OCI-LY3 (cell line): ENCODE data around the gene PHF21B.

Source experiments
- H2AFZ ChIP-seq: fragments of 200-600, 300-600 bp; shearing (Covaris generic); 2 replicates; pipeline ENCODE4 v1.6.0; 2014; ENCODE audit warnings: antibody characterized with exemption, low read depth, low read length
- H3K27ac ChIP-seq: fragments of 200-600, 300-600 bp; sonication (generic); 2 replicates; pipeline ENCODE4 v1.5.1; 2014; ENCODE audit warnings: mild to moderate bottlenecking, low read length, moderate library complexity, mixed read lengths
- H3K27me3 ChIP-seq: fragments of 200-600, 300-600 bp; sonication (generic); 2 replicates; pipeline ENCODE4 v1.6.1; 2014; ENCODE audit warnings: low read depth, low read length, mixed read lengths
- H3K36me3 ChIP-seq: fragments of 200-600, 300-600 bp; sonication (generic); replicated peaks from 2 replicates; pipeline ENCODE3; 2014; ENCODE audit warnings: low read depth, low read length, mixed read lengths
- H3K4me1 ChIP-seq: fragments of 300-600, 200-600 bp; sonication (generic); 2 replicates; pipeline ENCODE4 v1.6.1; 2014; ENCODE audit warnings: low read length, mixed read lengths
- H3K4me2 ChIP-seq: fragments of 200-600, 300-600 bp; sonication (generic); 2 replicates; pipeline ENCODE4 v1.6.1; 2014; ENCODE audit warnings: low read length, mixed read lengths
- H3K4me3 ChIP-seq: fragments of 300-600, 200-600 bp; sonication (generic); 2 replicates; pipeline ENCODE4 v1.5.1; 2014; ENCODE audit warnings: antibody characterized with exemption, mild to moderate bottlenecking, low read length, moderate library complexity
- H3K79me2 ChIP-seq: fragments of 300-600, 200-600 bp; shearing (Covaris generic); 2 replicates; pipeline ENCODE4 v1.6.1; 2014; ENCODE audit warnings: mild to moderate bottlenecking, low read length, mixed read lengths
- H3K9ac ChIP-seq: fragments of 300-600, 200-600 bp; shearing (Covaris generic); 2 replicates; pipeline ENCODE4 v1.6.0; 2014; ENCODE audit warnings: mild to moderate bottlenecking, low read length, moderate library complexity
- H3K9me3 ChIP-seq: fragments of 200-600, 300-600 bp; shearing (Covaris generic); 2 replicates; pipeline ENCODE4 v1.6.1; 2014; ENCODE audit warnings: low read length, mixed read lengths; ENCODE audit not compliant: insufficient read depth
- H4K20me1 ChIP-seq: fragments of 200-600, 300-600 bp; sonication (generic); 2 replicates; pipeline ENCODE4 v1.6.1; 2016; ENCODE audit warnings: low read length, mixed read lengths; ENCODE audit not compliant: insufficient read depth
- EZH2phosphoT487 ChIP-seq: fragments of 200-600 bp; shearing (Covaris generic); IDR thresholded peaks from 2 replicates; pipeline ENCODE4 v1.6.1; 2018; ENCODE audit warnings: antibody characterized with exemption, mixed run types, low read depth
- TF ChIP-seq, protein P1 (sequence below): fragments of 200-600, 300-600 bp; sonication (generic); IDR thresholded peaks from 2 replicates; pipeline ENCODE4 v1.5.1; 2014; ENCODE audit warnings: antibody characterized with exemption, low read length, low read depth

PHF21B gene

DNA sequence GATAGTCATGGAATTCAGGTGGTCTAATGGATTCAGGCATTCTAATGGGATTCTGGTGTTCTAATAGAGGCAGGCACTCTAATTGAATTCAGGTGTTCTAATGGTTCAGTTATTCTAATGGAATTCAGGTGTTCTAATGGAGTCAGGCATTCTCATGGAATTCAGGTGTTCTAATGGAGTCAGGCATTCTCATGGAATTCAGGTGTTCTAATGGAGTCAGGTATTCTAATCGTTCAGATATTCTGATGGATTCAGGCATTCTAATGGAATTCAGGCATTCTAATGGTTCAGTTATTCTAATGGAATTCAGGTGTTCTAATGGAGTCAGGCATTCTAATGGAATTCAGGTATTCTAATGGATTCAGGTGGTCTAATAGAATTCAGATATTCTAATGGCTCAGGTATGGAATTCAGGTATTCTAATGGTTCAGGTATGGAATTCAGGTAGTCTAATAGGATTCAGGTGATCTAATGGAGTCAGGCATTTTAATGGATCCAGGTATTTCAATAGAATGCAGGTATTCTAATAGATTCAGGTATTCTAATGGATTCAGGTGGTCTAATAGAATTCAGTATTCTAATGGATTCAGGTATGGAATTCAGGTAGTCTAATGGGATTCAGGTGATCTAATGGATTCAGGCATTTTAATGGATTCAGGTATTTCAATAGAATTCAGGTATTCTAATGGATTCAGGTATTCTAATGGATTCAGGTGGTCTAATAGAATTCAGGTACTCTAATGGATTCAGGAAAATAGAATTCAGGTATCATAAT, 22.0 kb upstream of the PHF21B start:
- Histone ChIP-seq H4K20me1 (no peaks in the 10 kb centered on the region), H3K79me2 (no peaks in the 10 kb centered on the region), H3K36me3 (no peaks in the 10 kb centered on the region), H3K9me3 (no peaks in the 10 kb centered on the region), H3K4me1 (no peaks in the 10 kb centered on the region), H3K27me3 (peaks cover 26% of the 10 kb centered on the region), H3K27ac (no peak overlapping the region), H2AFZ (no peak overlapping the region), H3K9ac (no peak overlapping the region), H3K4me3 (no peak overlapping the region), H3K4me2 (no peak overlapping the region)
- TF ChIP-seq, protein P1, sequence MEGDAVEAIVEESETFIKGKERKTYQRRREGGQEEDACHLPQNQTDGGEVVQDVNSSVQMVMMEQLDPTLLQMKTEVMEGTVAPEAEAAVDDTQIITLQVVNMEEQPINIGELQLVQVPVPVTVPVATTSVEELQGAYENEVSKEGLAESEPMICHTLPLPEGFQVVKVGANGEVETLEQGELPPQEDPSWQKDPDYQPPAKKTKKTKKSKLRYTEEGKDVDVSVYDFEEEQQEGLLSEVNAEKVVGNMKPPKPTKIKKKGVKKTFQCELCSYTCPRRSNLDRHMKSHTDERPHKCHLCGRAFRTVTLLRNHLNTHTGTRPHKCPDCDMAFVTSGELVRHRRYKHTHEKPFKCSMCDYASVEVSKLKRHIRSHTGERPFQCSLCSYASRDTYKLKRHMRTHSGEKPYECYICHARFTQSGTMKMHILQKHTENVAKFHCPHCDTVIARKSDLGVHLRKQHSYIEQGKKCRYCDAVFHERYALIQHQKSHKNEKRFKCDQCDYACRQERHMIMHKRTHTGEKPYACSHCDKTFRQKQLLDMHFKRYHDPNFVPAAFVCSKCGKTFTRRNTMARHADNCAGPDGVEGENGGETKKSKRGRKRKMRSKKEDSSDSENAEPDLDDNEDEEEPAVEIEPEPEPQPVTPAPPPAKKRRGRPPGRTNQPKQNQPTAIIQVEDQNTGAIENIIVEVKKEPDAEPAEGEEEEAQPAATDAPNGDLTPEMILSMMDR = no peak
- no peak for TF ChIP-seq EZH2phosphoT487

DNA sequence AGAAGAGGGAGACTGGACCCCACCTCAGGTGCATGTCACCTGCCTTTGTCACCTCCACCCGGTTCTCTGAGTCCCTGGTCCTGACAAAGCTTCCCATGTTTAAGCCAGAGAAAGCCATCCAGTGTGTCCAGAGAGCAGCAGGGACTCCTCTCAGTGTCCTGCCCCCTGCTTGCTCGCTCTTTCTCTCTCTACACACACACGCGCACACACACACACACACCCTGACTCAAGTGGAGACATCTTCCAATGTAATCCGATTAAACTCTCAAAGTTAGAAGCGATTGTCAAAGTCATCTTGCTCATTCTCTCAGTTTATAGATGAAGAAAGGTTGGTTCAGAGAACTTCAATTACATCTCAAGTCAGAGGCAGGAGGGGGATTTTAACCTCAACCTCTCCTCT, 19.7 kb upstream of the PHF21B start:
- H3K27ac ChIP-seq = no peak overlapping the region
- H3K4me2 ChIP-seq = no peak overlapping the region
- no peak overlapping the region for H3K9ac ChIP-seq
- no peak overlapping the region for H2AFZ ChIP-seq
- H3K4me1 ChIP-seq = no peaks in the 10 kb centered on the region
- H3K9me3 ChIP-seq = no peaks in the 10 kb centered on the region
- H3K4me3 ChIP-seq = no peak overlapping the region
- H3K79me2 ChIP-seq = no peaks in the 10 kb centered on the region
- H3K36me3 ChIP-seq = no peaks in the 10 kb centered on the region
- no peaks in the 10 kb centered on the region for H4K20me1 ChIP-seq
- H3K27me3 ChIP-seq = peaks cover 26% of the 10 kb centered on the region
- TF ChIP-seq, protein P1 = no peak
- no peak for TF ChIP-seq EZH2phosphoT487

DNA sequence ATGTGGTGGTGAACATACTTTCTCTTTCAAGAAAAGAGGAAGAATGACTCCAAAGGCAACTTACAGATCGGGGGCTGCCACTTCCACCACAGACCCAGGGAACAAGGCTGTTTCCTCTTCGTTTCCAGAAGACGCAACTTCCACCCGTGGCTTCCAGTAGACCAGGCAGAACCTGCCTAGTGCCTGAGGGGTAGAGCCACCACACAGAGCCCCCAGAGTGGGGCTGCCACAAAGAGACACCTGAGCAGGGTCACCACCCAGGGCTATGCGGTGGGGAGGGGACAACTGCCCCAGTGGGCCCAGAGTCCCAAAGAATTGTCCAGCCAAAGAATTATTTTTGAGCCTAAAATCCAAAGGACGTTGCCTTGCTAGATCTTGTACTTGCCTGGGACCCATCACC, 16.7 kb upstream of the PHF21B start:
- no peaks in the 10 kb centered on the region for H4K20me1 ChIP-seq
- H3K4me2 ChIP-seq = no peak overlapping the region
- no peaks in the 10 kb centered on the region for H3K36me3 ChIP-seq
- TF ChIP-seq, protein P1 = no peak
- no peaks in the 10 kb centered on the region for H3K79me2 ChIP-seq
- no peak overlapping the region for H3K4me3 ChIP-seq
- no peaks in the 10 kb centered on the region for H3K9me3 ChIP-seq
- H3K27ac ChIP-seq = no peak overlapping the region
- H3K4me1 ChIP-seq = no peaks in the 10 kb centered on the region
- H2AFZ ChIP-seq = no peak overlapping the region
- H3K27me3 ChIP-seq = peaks cover 30% of the 10 kb centered on the region
- H3K9ac ChIP-seq = no peak overlapping the region

DNA sequence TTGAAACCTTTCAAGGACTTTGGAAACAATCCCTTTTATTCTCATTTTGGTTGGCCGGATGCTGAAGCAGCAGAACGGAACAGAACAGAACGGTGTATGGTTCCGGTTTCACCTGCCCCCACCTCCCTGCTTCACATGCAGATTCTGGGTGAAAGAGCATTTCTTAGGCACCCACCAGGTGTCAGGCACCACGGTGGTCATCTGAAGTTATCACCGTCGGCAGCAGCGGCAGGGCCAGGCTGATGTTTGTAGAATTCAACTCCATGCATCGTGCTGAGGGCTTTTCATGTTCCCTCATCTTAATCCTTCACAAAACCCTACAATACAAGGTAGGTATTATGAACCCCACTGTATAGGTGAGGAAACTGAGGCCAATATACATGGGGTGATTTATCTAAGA, 13.6 kb upstream of the PHF21B start:
- no peaks in the 10 kb centered on the region for H3K79me2 ChIP-seq
- no peaks in the 10 kb centered on the region for H4K20me1 ChIP-seq
- H3K4me2 ChIP-seq = no peak overlapping the region
- no peaks in the 10 kb centered on the region for H3K36me3 ChIP-seq
- H3K4me3 ChIP-seq = no peak overlapping the region
- H3K9me3 ChIP-seq = no peaks in the 10 kb centered on the region
- H3K27me3 ChIP-seq = peaks cover 7% of the 10 kb centered on the region
- no peak overlapping the region for H2AFZ ChIP-seq
- H3K27ac ChIP-seq = no peak overlapping the region
- TF ChIP-seq, protein P1 = no peak
- no peak for TF ChIP-seq EZH2phosphoT487
- H3K4me1 ChIP-seq = no peaks in the 10 kb centered on the region
- no peak overlapping the region for H3K9ac ChIP-seq
